Ovary (tissue), 9 donors: ENCODE results near the gene TAS2R39. TPM values are rescaled to one million over a fixed set of nuclear protein-coding genes. Genes with fewer than 3 reads are reported as not detected.

Source experiments
- DNase-seq, 5 donors: peaks; one replicate each; pipeline ENCODE4 v3.0.0-alpha.2; 2019 to 2020
- H3K27ac ChIP-seq, 2 donors: fragments of 200-600 bp; one replicate each; pipeline versions ENCODE4 v1.5.1 to v1.8.0; 2019 to 2022
- H3K27me3 ChIP-seq: fragments of 200-600 bp; one replicate; pipeline ENCODE4 v1.8.0; 2022
- H3K36me3 ChIP-seq: fragments of 200-600 bp; sonication (generic); one replicate; pipeline ENCODE4 v1.5.1; 2019
- H3K4me1 ChIP-seq: one replicate; pipeline ENCODE4 v1.8.1; 2013; ENCODE audit warnings: mild to moderate bottlenecking, moderate library complexity; ENCODE audit not compliant: insufficient read depth
- H3K4me3 ChIP-seq: fragments of 200-600 bp; sonication (generic); one replicate; pipeline ENCODE4 v1.5.1; 2017
- H3K9me3 ChIP-seq, 2 donors: fragments of 200-600 bp in 1 of 2; sonication (generic) in 1 of 2; one replicate each; pipeline versions ENCODE4 v1.5.1 to v1.8.1; 2013 to 2019; ENCODE audit warnings: mild to moderate bottlenecking in 1 of 2, moderate library complexity in 1 of 2
- CTCF ChIP-seq, 3 donors: fragments of 450-650 bp in 2 of 3; fragments of 200-600 bp in 1 of 3; IDR thresholded peaks; one replicate each; pipeline versions ENCODE4 v1.5.1 to v1.8.0; 2016 to 2022; ENCODE audit warnings: antibody characterized with exemption in 3 of 3, mild to moderate bottlenecking in 1 of 3
- EP300 ChIP-seq: sonication (generic); formaldehyde crosslinking; IDR thresholded peaks from one replicate; pipeline ENCODE4 v1.6.1; 2017; ENCODE audit warnings: antibody characterized with exemption
- POLR2A ChIP-seq: fragments of 450-650 bp; IDR thresholded peaks from one replicate; pipeline ENCODE4 v1.6.1; 2017; ENCODE audit warnings: antibody characterized with exemption, mild to moderate bottlenecking, moderate library complexity
- WGBS, 3 donors: extraction: QIAGEN DNeasy Blood & Tissue Kit in 1 of 3; methylation state at CpG; one replicate each; pipeline versions ENCODE4 v1.1.5 to v1.1.7; 2013 to 2017; 5-methylcytosine and 5-hydroxymethylcytosine counted together
- intact Hi-C, 4 donors: fragments of 100-400 bp; cut with DNase I; formaldehyde crosslinking; loops; one replicate each; pipeline versions ENCODE4 v1.11.0 to v1.15.1; 2022 to 2023
- polyA plus RNA-seq, 2 donors: library from polyadenylated mRNA; stranded (reverse); fragments of 200-250 nt in 1 of 2; fragments of 350-450 nt in 1 of 2; fragmentation: Illumina TruSeq in 1 of 2; extraction: RNeasy Lipid Tissue Mini Kit (QIAGEN cat#74804) in 1 of 2; gene quantifications; one replicate each; pipeline ENCODE4 v1.2.3, GENCODE V29; 2013 to 2014
- total RNA-seq, 7 donors: library from RNA; depleted of rRNA in 2 of 7; stranded (reverse); fragments of >200 nt in 2 of 7; fragmentation: NEBNext Ultra II Directional in 3 of 7; extraction: Animal tissue kit (Norgen Biotek cat#: 25700) in 3 of 7; gene quantifications; one replicate each; pipeline versions ENCODE4 v1.1.0 to v1.2.4, GENCODE V29; 2016 to 2023
- donor health status: DM: no; HTN: no; CAD: no; lungs with moderate emphysema.
- donor health status: DM: no; HTN: no; CAD: no.
- donor health status: Bipolar disorder and iron deficiency.
- donor health status: DM: yes; HTN: yes; CAD: no.
- donor health status: DM: no; HTN: no; CAD: no.
- donor health status: DM: yes; HTN: yes; CAD: no.

TAS2R39 gene
- total and polyA plus RNA-seq, 9 donors = not detected

- Histone ChIP-seq H3K27me3 (no peaks in the 10 kb centered on the region), H3K36me3 (no peaks in the 10 kb centered on the region), H3K4me1 (no peaks in the 10 kb centered on the region), H3K9me3 (no peaks in the 10 kb centered on the region), H3K4me3 (no peak overlapping the region), H3K27ac (no peak overlapping the region)
- peak in 4 of 5 donors; percentile 19 to 56 (median 34) for DNase-seq
- no peak for TF ChIP-seq POLR2A
- TF ChIP-seq CTCF (IDR thresholded peaks at IDR 0.05) = peak; percentile 85 to 92 (median 90)
- intact Hi-C loops = loop anchor here (5.0 to 10.0 kb wide), 5 partner anchors 208 to 358 kb away; partner anchors contain the start of genes EPHB6 (in 1 of the 4) and TRPV6 (in 1 of the 4)
- 18 to 20% (median 19%) methylated on average over 8 of the region's 8 CpGs for WGBS, 3 donors
Observed at GRCh38 chr7:143214789-143215679, 31.8 kb downstream of the TAS2R39 start.

GRCh38 chr7:143216151-143216550 lies 32.9 kb downstream of the TAS2R39 start:
- Histone ChIP-seq H3K27me3 (no peaks in the 10 kb centered on the region), H3K36me3 (no peaks in the 10 kb centered on the region), H3K4me1 (no peaks in the 10 kb centered on the region), H3K27ac (no peak overlapping the region), H3K4me3 (no peak overlapping the region), H3K9me3 (no peaks in the 10 kb centered on the region)
- TF ChIP-seq POLR2A (no peak), CTCF (IDR thresholded peaks at IDR 0.05) (no peak), EP300 (no peak)
- intact Hi-C loops = loop anchor here (5.0 to 10.0 kb wide), 5 partner anchors 209 to 359 kb away; partner anchors contain the start of genes EPHB6 (in 1 of the 4) and TRPV6 (in 1 of the 4)
- no peak for DNase-seq
- WGBS, 3 donors = 82 to 84% (median 82%) methylated on average over 6 of the region's 6 CpGs

GRCh38 chr7:143216686-143217085 lies 33.5 kb downstream of the TAS2R39 start:
- TF ChIP-seq EP300 (no peak), POLR2A (no peak), CTCF (IDR thresholded peaks at IDR 0.05) (no peak)
- DNase-seq = no peak
- Histone ChIP-seq H3K27me3 (no peaks in the 10 kb centered on the region), H3K4me3 (no peak overlapping the region), H3K36me3 (no peaks in the 10 kb centered on the region), H3K9me3 (no peaks in the 10 kb centered on the region), H3K27ac (no peak overlapping the region), H3K4me1 (no peaks in the 10 kb centered on the region)
- WGBS, 3 donors = 82 to 89% (median 85%) methylated on average over 2 of the region's 2 CpGs
- intact Hi-C loops = loop anchor here (5.0 to 10.0 kb wide), 5 partner anchors 209 to 359 kb away; partner anchors contain the start of genes EPHB6 (in 1 of the 4) and TRPV6 (in 1 of the 4)

GRCh38 chr7:143217806-143218205 lies 34.6 kb downstream of the TAS2R39 start:
- no peak overlapping the region for H3K27ac ChIP-seq
- H3K9me3 ChIP-seq = no peaks in the 10 kb centered on the region
- no peaks in the 10 kb centered on the region for H3K36me3 ChIP-seq
- intact Hi-C loops = loop anchor here (5.0 to 10.0 kb wide), 5 partner anchors 211 to 361 kb away; partner anchors contain the start of genes EPHB6 (in 1 of the 4) and TRPV6 (in 1 of the 4)
- TF ChIP-seq POLR2A = no peak
- no peak for TF ChIP-seq CTCF (IDR thresholded peaks at IDR 0.05)
- no peak for TF ChIP-seq EP300
- H3K4me1 ChIP-seq = no peaks in the 10 kb centered on the region
- H3K4me3 ChIP-seq = no peak overlapping the region
- no peaks in the 10 kb centered on the region for H3K27me3 ChIP-seq
- WGBS, 3 donors = 69 to 77% (median 75%) methylated on average over 2 of the region's 2 CpGs
- DNase-seq = no peak
